AG04450 (cell line): ENCODE data around the gene MRPL17. TPM values are rescaled to one million over a fixed set of nuclear protein-coding genes. Genes with fewer than 3 reads are reported as not detected.
A peak's percentile ranks its signal among the peaks of the same experiment; 100 is the strongest.
"Not testable (repeated sequence)": the region's sequence is repeated elsewhere in the genome, so short reads cannot be mapped to it uniquely, and the experiment has no call there.

Experiments used
- CTCF ChIA-PET: fragments of 300-600, 350-600 bp; formaldehyde crosslinking; extraction: SDS; loops from one replicate; lab custom pipeline; 2022; ENCODE audit warnings: antibody characterized with exemption, inconsistent platforms; lab: Charles Lee
- POLR2A ChIA-PET: fragments of 350-600 bp; formaldehyde crosslinking; extraction: SDS; loops from one replicate; lab custom pipeline; 2021; ENCODE audit warnings: antibody characterized with exemption, inconsistent platforms; lab: Yijun Ruan, JAX
- DNase-seq: peaks from one replicate; pipeline ENCODE4 v3.0.0-alpha.2; 2011; ENCODE audit warnings: low read depth, low spot score
- H3K27ac ChIP-seq: one replicate; pipeline ENCODE4 v1.5.1; 2012; ENCODE audit warnings: low read depth, low read length, control low read depth
- H3K27me3 ChIP-seq: one replicate; pipeline ENCODE4 v1.6.0; 2012; ENCODE audit warnings: low read length; ENCODE audit not compliant: control insufficient read depth, insufficient read depth
- H3K4me3 ChIP-seq: 2 replicates; pipeline ENCODE4 v1.5.1; 2011; ENCODE audit warnings: mild to moderate bottlenecking, low read depth, low read length, control low read depth
- H3K9me3 ChIP-seq: 2 replicates; pipeline ENCODE4 v1.5.1; 2012; ENCODE audit warnings: low read length; ENCODE audit not compliant: control insufficient read depth, insufficient read depth
- polyA plus RNA-seq: library from polyadenylated mRNA; depleted of rRNA; stranded (reverse); fragments of >200 nt; gene quantifications from 2 replicates; pipeline ENCODE4 v1.2.3, GENCODE V29; 2011
- TF ChIP-seq, protein P1 (sequence below): IDR thresholded peaks from 2 replicates; pipeline ENCODE4 v1.5.1; 2011; ENCODE audit warnings: low read depth, low read length, control low read depth, inconsistent platforms

MRPL17 gene
- polyA plus RNA-seq, 1 experiment = 63.3 TPM

DNA sequence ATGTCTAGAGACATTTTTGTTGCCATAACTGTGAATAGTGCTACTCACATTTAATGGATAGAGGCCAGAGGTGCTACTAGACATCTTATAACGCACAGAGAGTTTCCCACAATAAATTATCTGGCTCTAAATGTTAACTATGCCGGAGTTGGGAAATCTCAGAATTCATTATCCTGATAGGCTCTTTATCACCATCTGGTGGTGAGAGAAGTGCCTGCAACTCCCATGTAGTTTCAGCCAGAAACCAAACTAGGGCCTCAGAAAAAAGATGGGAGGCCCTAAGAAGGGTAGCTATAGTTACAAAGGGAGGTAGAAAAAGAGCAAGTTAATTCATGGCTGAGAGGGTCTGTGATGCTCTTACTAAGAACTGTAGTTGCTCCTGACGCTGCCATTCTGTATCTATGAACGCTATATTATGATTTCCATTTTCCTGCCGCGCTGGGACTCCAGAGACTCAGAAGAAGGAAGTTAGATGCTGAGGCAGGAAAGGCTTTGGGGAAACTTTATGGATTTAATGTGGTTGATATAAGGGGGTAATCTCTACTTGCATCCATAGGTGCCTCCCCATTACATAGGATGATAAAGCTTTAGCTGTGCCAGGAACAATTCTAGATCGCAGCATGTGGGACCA lies 22.9 kb upstream of the MRPL17 start:
- no peak overlapping the region for H3K27ac ChIP-seq
- no peaks in the 10 kb centered on the region for H3K27me3 ChIP-seq
- no peak overlapping the region for H3K4me3 ChIP-seq
- TF ChIP-seq, protein P1, sequence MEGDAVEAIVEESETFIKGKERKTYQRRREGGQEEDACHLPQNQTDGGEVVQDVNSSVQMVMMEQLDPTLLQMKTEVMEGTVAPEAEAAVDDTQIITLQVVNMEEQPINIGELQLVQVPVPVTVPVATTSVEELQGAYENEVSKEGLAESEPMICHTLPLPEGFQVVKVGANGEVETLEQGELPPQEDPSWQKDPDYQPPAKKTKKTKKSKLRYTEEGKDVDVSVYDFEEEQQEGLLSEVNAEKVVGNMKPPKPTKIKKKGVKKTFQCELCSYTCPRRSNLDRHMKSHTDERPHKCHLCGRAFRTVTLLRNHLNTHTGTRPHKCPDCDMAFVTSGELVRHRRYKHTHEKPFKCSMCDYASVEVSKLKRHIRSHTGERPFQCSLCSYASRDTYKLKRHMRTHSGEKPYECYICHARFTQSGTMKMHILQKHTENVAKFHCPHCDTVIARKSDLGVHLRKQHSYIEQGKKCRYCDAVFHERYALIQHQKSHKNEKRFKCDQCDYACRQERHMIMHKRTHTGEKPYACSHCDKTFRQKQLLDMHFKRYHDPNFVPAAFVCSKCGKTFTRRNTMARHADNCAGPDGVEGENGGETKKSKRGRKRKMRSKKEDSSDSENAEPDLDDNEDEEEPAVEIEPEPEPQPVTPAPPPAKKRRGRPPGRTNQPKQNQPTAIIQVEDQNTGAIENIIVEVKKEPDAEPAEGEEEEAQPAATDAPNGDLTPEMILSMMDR = peak; percentile 98
- ChIA-PET CTCF (interaction anchor here (0.6 to 5.8 kb wide), 47 partner anchors 10 to 1475 kb away, joined by 3 to 88 read pairs (median 4); partner anchors contain the start of genes ILK, MRPL17 and TPP1), POLR2A (no interaction called here)
- no peak for DNase-seq
- no peaks in the 10 kb centered on the region for H3K9me3 ChIP-seq

DNA sequence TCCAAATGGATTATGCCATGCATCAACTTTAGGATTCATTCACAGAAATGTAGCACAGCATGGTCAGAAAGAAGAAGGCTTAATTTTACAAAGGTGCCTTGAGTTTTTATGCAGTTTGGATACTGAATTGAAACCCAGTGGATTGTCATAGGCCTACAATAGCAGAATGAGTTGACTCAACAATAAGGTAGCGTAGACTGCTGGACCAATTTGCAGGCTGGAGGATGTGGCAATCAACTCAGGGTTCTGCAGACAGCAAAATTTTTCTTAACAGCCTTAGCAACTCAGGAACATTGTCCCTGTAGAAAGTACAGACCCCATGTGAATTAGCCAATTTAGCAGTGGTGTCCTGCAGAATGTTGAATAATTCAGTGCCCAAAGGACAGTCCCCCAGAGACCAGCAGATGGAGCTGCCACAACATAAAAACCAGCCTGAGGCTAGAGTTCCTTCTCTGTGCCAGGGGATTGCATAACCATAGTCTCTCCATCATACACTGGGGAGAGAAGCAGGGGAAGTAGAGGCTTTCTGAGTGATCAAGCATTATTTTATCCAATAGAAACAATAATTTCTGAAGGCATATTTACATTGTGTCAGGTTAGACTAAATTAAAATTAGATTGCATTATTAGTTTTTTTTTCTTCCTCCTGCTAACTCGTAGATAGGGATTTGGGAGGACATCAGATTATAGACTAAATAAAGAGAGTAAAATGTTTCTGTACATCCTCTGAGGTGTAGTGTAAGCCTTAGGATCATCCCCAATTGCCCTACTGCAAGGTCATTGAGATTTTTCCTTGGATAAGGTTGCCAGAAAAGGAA lies 20.3 kb upstream of the MRPL17 start:
- TF ChIP-seq, protein P1 = peak; percentile 65
- no peak for DNase-seq
- POLR2A ChIA-PET = no interaction called here
- H3K4me3 ChIP-seq = no peak overlapping the region
- H3K9me3 ChIP-seq = no peaks in the 10 kb centered on the region
- CTCF ChIA-PET = interaction anchor here (0.6 to 5.8 kb wide), 9 partner anchors 15 to 495 kb away, joined by 3 to 88 read pairs (median 7); partner anchors contain the start of genes MRPL17 and TPP1
- H3K27me3 ChIP-seq = no peaks in the 10 kb centered on the region
- no peak overlapping the region for H3K27ac ChIP-seq

DNA sequence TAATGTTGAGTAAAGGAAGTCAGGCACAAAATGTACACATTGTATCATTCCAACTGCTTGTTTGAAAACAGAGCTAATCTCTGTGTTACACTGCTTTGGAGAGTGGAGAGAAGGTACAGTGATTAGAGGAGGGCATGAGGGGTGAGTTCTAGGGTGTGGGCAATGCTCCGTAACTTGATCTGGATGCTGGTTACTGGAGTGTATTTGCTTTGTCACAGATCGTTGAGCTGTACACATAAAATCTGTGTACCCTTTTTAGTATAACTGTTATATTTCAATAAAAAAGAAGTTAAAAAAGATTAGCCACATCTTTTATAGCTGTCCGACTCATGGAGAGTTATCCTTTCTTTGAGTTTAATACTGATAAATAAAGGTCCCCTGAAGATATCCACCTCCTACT lies 18.8 kb upstream of the MRPL17 start:
- H3K27me3 ChIP-seq, POLR2A ChIA-PET, H3K9me3 ChIP-seq, DNase-seq, H3K4me3 ChIP-seq, H3K27ac ChIP-seq: not testable (repeated sequence)
- CTCF ChIA-PET = interaction anchor here (0.6 to 5.8 kb wide), 8 partner anchors 19 to 339 kb away, joined by 3 to 88 read pairs (median 4); partner anchors contain the start of gene MRPL17

DNA sequence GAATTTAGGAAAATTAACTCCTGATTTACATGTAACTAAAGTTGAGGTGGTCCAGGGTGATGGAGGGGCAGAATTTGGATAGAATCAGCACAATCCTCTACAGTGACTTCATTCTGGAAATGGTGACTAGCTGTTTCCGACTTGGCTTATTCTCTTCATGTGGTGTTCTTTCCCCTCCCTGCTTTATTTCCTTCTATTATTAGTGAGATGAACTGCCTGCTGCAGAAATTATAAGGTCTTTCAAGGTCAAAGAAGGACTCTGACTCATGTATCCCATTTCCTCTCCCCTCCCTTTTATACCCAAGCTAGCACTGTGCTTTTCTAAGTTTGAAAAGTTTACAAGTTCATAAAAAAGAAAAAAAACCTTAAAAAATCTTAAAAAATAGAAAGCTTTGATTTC lies 12.2 kb upstream of the MRPL17 start:
- Histone ChIP-seq H3K4me3 (no peak overlapping the region), H3K27ac (no peak overlapping the region), H3K9me3 (no peaks in the 10 kb centered on the region), H3K27me3 (no peaks in the 10 kb centered on the region)
- POLR2A ChIA-PET = no interaction called here
- CTCF ChIA-PET = interaction anchor here (0.6 to 2.5 kb wide), 4 partner anchors 12 to 316 kb away, joined by 3 to 19 read pairs (median 8); partner anchors contain the start of gene MRPL17
- DNase-seq = no peak
- TF ChIP-seq, protein P1 = no peak

DNA sequence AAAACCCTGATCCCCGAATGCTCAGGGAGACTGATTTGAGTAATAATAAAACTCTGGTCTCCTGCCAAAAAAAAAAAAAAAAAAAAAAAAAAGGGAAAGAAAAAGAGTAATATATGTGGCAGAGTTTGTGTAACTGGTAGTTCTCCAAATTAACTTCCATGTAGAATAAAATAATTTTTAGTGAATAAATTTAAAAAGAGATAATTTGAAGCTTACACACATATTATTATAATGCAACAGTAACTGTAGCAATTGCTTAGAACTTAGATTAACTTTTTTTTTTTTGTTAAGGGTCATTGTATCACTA lies 11.0 kb upstream of the MRPL17 start:
- TF ChIP-seq, protein P1 = no peak
- ChIA-PET CTCF (interaction anchor here (0.6 to 1.1 kb wide), 3 partner anchors 189 to 451 kb away, joined by 3 to 4 read pairs (median 3); no protein-coding TSS in a partner anchor), POLR2A (interaction anchor here (0.6 kb wide), 1 partner anchor 55 kb away, joined by 4 read pairs; no protein-coding TSS in a partner anchor)
- H3K9me3 ChIP-seq = peaks cover 3% of the 10 kb centered on the region; the same call in 1 of the 2 replicates
- no peak overlapping the region for H3K27ac ChIP-seq
- DNase-seq = no peak
- no peaks in the 10 kb centered on the region for H3K27me3 ChIP-seq
- H3K4me3 ChIP-seq = no peak overlapping the region
